Kidney (tissue), 14 donors: ENCODE results near the gene GATA2. TPM values are rescaled to one million over a fixed set of nuclear protein-coding genes. Genes with fewer than 3 reads are reported as not detected.

Source experiments
- DNase-seq, 5 donors: peaks; one replicate each; pipeline ENCODE4 v3.0.0-alpha.2; 2013 to 2020
- FAIRE-seq: peaks from 2 replicates; lab custom pipeline; 2012; peaks lifted over from hg19 to GRCh38; lab: Jason Lieb, UNC
- H3K27ac ChIP-seq, 2 donors: one replicate each; pipeline ENCODE4 v1.7.0; 2013; ENCODE audit warnings: low read depth in 2 of 2, low read length in 2 of 2, inconsistent platforms in 1 of 2
- H3K27me3 ChIP-seq: one replicate; pipeline ENCODE4 v1.7.1; 2013; ENCODE audit warnings: low read length, inconsistent platforms; ENCODE audit not compliant: control insufficient read depth, insufficient read depth
- H3K36me3 ChIP-seq, 3 donors: one replicate each; pipeline versions ENCODE4 v1.7.0 to v1.7.1; 2013; ENCODE audit warnings: low read length in 3 of 3, control low read depth in 1 of 3, inconsistent platforms in 1 of 3; ENCODE audit not compliant: insufficient read depth in 3 of 3, control insufficient read depth in 2 of 3
- H3K4me1 ChIP-seq, 3 donors: one replicate each; pipeline versions ENCODE4 v1.7.0 to v1.7.1; 2013; ENCODE audit warnings: low read length in 3 of 3, inconsistent platforms in 1 of 3, low read depth in 1 of 3; ENCODE audit not compliant: control insufficient read depth in 2 of 3, insufficient read depth in 2 of 3
- H3K4me3 ChIP-seq, 3 donors: one replicate each; pipeline versions ENCODE4 v1.7.0 to v1.8.1; 2013; ENCODE audit warnings: low read length in 3 of 3, control low read depth in 1 of 3, inconsistent platforms in 1 of 3
- H3K9ac ChIP-seq, 3 donors: one replicate each; pipeline versions ENCODE4 v1.7.0 to v1.7.1; 2013; ENCODE audit warnings: low read length in 3 of 3, control low read depth in 1 of 3, inconsistent platforms in 1 of 3
- H3K9me3 ChIP-seq, 3 donors: one replicate each; pipeline versions ENCODE4 v1.7.0 to v1.7.1; 2013; ENCODE audit warnings: low read length in 3 of 3, control low read depth in 1 of 3, inconsistent platforms in 1 of 3; ENCODE audit not compliant: control insufficient read depth in 2 of 3, insufficient read depth in 1 of 3
- intact Hi-C: fragments of 100-400 bp; cut with DNase I; formaldehyde crosslinking; loops from one replicate; pipeline ENCODE4 v1.11.1; 2022
- polyA plus RNA-seq: library from polyadenylated mRNA; stranded (reverse); fragments of 350-450 nt; fragmentation: Illumina TruSeq; extraction: RNeasy Lipid Tissue Mini Kit (QIAGEN cat#74804); gene quantifications from one replicate; pipeline ENCODE4 v1.2.3, GENCODE V29; 2014; ENCODE audit warnings: low read depth, low replicate concordance; ENCODE audit not compliant: insufficient read depth
- total RNA-seq: library from RNA; stranded (reverse); fragmentation: NEBNext Ultra II Directional; extraction: Animal tissue kit (Norgen Biotek cat#: 25700); gene quantifications from one replicate; pipeline ENCODE4 v1.2.1, GENCODE V29; 2021
- TF ChIP-seq, protein P1 (sequence below): IDR thresholded peaks from 3 replicates; pipeline ENCODE4 v1.5.1; 2012; ENCODE audit warnings: mild to moderate bottlenecking, moderate library complexity, borderline replicate concordance; ENCODE audit not compliant: insufficient read depth; ENCODE audit errors: extremely low read depth
- donor health status: control.
- donor health status: control.
- donor health status: control.
- donor health status: control.
- donor health status: control.
- donor health status: DM: yes; HTN: yes; CAD: no.
- donor health status: Normal renal cell carcinoma (clear cell type).

The GATA2 gene
- total and polyA plus RNA-seq, 2 donors from 2014 or later, result 22.9 to 31.4 TPM

DNA sequence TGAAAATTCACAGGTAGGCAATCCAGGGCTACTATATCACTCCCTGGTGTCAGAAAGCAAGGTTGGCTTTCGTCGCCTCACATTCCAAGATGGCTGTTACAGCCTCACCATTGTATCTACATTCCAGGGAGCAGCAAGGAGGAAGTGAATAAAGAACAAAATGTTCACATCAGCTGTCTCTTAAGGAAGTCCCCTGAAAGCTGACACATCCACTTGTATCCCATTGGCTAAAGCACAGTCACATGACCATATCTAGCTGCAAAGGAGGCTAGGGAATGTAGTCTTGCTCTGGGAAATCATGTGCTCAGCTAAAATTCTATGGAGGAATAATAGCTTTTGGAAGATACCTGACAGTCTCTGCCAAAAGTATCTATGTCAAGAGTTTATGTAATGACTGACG is 12.8 kb upstream of the GATA2 start:
- Histone ChIP-seq H3K27ac (no peak overlapping the region), H3K4me1 (no peaks in the 10 kb centered on the region), H3K9me3 (no peaks in the 10 kb centered on the region), H3K9ac (no peak overlapping the region), H3K4me3 (no peak overlapping the region), H3K36me3 (no peaks in the 10 kb centered on the region), H3K27me3 (no peaks in the 10 kb centered on the region)
- DNase-seq (no peak), FAIRE-seq (no peak)
- intact Hi-C loops, result no loop called here
- TF ChIP-seq, protein P1, sequence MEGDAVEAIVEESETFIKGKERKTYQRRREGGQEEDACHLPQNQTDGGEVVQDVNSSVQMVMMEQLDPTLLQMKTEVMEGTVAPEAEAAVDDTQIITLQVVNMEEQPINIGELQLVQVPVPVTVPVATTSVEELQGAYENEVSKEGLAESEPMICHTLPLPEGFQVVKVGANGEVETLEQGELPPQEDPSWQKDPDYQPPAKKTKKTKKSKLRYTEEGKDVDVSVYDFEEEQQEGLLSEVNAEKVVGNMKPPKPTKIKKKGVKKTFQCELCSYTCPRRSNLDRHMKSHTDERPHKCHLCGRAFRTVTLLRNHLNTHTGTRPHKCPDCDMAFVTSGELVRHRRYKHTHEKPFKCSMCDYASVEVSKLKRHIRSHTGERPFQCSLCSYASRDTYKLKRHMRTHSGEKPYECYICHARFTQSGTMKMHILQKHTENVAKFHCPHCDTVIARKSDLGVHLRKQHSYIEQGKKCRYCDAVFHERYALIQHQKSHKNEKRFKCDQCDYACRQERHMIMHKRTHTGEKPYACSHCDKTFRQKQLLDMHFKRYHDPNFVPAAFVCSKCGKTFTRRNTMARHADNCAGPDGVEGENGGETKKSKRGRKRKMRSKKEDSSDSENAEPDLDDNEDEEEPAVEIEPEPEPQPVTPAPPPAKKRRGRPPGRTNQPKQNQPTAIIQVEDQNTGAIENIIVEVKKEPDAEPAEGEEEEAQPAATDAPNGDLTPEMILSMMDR, result no peak

DNA sequence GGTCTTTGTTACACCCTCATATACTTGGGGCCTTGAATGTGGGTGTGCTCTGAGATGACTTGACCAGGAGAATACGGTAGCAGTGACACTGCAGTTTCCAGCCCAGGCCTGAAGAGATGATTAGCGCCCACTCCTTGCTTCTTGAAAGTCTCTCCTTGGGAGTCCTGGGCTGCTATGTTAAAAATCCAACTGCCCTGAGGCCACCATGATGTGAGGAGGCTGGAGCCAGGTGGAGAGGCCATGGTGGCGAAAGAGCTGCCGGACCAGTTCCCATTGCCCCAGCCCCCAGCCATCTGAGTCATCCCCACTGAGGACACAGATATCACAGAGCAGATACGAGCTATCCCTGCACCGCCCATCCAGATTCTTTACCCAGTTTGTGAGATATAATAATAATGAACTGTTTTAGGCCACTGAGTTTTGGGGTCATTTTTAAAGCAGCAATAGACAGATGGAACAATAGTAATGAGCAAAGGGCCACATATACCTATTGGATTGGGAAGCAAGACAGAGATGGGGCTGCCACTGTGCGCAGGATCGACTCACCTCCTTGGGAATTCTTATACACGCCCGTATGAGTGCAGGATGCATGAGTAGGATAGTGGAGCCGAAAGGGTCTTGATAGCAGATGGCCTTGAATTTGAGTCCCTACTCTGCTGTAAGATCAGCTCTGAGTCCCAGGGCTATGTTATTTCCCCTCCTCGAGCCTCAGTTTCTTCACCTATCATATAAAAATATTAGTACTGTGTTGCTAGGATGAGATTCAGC is 12.1 kb upstream of the GATA2 start:
- FAIRE-seq, result no peak
- Histone ChIP-seq H3K27me3 (no peaks in the 10 kb centered on the region), H3K27ac (no peak overlapping the region), H3K4me1 (no peaks in the 10 kb centered on the region), H3K36me3 (no peaks in the 10 kb centered on the region), H3K4me3 (no peak overlapping the region), H3K9me3 (no peaks in the 10 kb centered on the region), H3K9ac (no peak overlapping the region)
- TF ChIP-seq, protein P1, result no peak
- no peak for DNase-seq
- intact Hi-C loops, result no loop called here

DNA sequence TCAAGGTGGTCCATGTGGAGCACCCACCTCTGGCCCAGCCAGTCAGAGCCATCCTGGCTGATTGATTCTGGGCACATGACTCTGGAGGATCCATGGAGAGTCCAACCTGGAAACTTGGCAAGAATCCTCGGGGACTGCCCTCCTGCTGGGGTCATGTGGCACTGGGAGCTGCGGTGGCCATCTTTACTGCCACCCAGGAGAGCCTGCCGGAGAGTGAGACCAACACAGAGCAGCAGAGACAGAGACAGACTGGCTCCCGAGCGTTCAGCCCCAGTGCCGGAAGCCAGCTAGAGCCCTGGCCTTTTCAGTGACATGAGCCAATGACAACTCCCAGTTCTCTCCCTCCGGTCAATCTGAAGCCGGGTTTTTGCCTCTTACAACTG is 11.5 kb upstream of the GATA2 start:
- Histone ChIP-seq H3K27ac (no peak overlapping the region), H3K9me3 (no peaks in the 10 kb centered on the region), H3K4me3 (no peak overlapping the region), H3K27me3 (no peaks in the 10 kb centered on the region), H3K4me1 (no peaks in the 10 kb centered on the region), H3K9ac (no peak overlapping the region), H3K36me3 (no peaks in the 10 kb centered on the region)
- FAIRE-seq (no peak), DNase-seq (no peak)
- TF ChIP-seq, protein P1, result no peak
- intact Hi-C loops, result no loop called here
